Stimulated activated CD4-positive, alpha-beta T cell treated with anti-CD3 and anti-CD28 coated beads, Interleukin-1b, Interleukin-23, amount 100 ng/mL, for 4 hours (primary cell): Measurements from ENCODE around the gene AK1.

Experiments
- DNase-seq, 2 donors: peaks; one replicate each; pipeline ENCODE4 v3.0.0-alpha.2; 2020; ENCODE audit warnings: low read depth in 2 of 2

AK1 gene, protein sequence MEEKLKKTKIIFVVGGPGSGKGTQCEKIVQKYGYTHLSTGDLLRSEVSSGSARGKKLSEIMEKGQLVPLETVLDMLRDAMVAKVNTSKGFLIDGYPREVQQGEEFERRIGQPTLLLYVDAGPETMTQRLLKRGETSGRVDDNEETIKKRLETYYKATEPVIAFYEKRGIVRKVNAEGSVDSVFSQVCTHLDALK

DNA sequence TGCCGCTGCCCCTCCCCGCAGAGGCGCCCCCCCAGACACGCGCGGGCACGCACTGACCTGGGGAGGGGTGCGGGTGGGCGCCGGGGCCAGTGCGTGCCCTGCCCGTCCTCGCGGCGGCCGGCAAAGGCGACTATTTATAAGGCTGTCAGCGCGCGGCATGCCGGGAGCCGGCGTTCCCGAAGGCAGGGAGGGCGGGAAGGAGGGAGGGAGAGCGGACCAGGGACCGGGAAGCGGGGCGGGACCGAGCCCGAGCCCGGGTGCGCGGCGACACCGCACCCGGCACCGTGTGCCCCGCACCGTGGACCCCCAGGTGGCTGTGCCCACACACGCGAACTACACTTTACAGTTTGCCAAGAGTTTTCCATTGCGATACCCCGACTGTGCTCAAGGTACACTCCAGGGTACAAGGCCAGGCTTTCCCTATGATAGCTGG, at the start of gene AK1:
TSS of gene AK1 (minus strand) at position 110 of the 433 bp plus-strand sequence. CDS start 3,058 bp downstream, outside the sequence.
- no peak for DNase-seq

DNA sequence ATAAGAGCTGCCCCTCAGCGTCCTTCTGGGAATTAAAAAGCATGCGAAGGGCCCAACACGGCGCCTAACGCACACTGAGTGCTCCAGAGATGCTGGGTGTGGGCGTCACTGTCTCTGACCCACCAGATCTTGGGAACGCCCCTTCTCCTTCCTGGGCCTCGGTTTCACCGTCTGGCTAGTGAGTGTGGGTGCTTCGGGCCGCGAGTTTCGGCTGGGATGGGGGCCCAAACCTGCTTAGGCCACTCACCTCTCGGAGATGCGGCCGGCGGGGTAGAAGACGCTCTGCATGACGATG, 49.4 kb upstream of the AK1 start:
- DNase-seq, result no peak

DNA sequence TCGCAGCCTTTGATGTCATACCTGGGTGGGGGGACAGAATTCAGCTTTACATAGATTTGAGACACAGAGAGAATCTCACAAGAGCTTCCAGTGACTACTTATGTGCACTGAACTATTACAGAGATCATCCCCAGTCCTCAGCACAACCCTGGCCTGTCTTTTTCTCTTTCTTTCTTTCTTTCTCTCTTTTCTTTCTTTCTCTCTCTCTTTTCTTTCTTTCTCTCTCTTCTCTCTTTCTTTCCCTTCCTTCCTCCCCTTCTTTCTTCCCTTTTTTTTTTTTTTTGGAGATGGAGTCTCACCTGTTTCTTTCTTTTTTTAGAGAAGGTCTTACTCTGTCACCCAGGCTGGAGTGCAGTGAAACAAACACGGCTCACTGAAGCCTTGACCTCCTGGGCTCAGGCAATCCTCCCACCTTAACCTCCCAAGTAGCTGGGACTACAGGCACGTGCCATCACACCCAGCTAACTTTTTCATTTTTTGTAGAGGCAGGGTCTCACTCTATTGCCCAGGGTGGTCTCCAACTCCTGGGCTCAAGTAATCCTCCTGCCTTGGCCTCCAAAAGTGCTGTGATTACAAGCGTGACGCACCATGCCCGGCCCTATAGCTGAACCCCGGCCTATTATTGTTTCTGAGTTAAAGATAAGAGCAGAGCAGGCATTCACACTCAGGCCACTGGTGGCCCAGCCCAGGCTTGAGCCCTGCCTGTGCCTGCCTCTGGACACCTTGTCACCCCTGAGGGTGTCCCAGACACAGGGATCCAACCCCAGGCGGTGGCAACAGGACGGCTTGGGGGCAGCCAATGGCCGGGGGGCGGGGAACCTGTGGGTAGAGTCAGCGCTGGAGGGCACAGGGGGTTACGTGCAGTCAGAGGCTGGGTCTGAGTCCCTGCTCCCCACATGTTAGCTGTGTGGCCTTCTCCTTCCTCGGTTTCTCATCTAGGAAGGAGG, 48.8 kb upstream of the AK1 start:
- DNase-seq, result no peak

DNA sequence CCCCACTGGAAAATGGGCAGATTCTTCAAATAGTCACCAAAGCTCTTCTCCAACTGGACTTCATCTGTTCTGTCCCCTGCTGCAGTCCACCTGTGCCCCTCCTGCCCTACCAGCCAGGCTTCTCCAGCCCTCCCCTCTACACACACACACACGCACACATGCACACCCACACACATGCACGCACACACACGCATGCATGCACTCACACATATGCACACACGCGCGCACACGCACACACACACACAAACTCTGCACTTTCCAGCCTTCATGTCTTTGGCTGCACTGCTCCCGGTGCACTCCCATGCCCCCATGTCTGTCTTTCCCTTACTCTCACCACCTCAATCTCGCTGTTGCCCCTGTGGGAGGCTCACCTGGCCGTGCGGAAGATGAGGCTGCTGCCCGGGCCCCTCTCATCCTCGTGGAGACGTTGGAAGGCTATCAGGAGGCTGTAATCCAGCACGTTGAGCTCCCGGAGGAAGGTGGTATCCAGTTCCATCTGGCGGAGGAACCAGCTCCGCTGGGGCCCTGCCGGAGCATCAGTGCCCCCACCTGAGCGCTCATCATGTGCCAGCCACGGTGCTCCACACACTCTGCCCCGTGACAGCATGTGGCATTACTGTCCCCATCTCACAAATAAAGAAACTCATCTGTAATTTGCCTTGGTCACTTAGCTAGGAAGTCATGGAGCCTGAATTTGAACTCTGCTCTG, 47.4 kb upstream of the AK1 start:
- no peak for DNase-seq

DNA sequence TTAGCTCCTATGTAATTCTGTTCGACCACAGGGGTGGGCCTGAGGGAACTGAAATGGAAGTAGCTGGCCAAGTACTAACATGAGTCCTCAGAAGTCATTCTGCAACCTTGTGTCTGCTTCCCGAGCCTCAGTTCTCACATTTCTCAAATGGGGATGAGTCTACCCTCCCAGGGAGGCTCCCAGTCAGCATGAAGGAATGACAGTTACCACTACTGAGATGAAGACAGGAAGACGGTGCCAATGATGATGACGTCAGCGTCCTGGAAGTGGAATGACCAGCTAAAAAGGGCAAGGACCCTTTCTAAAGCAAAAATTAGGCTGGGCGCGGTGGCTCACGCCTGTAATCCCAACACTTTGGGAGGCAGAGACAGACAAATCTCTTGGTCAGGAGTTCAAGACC, 46.3 kb upstream of the AK1 start:
- DNase-seq, result no peak

DNA sequence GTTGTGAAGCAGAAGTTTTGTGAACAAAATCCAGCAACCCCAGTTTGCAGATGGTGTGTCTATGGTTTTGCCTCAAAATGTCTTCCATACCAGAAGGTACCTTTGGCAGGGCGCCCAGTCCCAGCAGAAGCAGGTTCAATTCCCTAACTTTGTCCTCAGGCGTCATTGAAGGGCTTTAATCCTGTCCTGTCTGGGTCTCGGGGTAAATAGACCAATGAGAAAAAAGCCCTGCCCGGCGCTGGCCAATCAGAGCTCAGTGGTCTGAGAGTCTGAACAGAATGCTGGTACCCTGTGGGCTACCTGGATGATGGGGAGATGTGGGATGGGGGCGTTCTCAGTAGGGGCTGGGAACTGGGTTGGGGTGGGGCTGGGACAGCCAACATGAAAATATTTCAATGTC, 45.6 kb upstream of the AK1 start:
- no peak for DNase-seq

DNA sequence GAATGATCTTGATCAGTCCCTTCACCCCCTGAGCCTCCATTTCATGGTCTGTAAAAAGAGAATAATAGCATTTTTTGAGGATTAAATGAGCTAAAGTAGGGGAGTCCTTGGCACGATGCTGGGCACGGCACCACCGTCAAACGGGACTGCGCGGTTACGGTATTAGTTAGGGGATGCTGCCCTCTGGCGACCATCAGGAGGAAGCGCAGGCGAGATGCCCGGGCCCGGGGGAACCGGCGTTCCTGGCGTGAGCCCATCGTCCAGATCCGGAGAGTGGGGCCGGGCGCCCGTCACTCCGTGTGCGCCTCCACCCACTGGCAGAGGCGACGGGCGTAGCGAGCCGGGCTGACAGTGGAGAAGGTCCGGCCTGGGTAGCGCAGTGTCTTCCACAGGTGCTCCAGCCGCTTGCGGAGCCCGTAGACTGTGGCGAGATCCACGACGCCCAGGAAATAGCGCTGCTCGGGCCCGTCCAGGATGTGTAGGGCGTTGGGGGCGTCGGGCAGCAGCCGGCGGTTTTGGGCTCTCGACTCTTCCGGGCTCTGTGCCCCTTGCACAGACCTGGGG, 44.2 kb upstream of the AK1 start:
- DNase-seq, result peak; percentile 71 to 78

DNA sequence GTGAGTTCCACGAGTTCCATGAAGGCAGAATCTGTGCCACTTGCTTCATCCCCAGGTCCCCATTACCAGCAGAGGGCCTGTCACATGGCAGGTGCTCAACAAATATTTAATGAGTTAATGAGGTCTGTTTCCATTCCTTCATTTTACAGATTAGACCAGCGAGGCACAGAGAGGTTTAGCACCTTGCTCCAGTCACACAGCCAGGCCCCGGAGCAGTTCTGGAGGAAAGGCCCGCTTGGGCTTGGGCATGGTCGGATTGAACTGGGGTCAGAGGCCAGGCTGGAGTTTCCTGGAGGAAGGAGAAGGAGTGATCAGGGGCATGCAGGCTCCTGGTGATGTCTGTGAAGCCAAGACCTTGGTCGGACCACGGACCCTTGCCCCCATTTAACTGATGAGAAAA, 43.3 kb upstream of the AK1 start:
- DNase-seq, result no peak

DNA sequence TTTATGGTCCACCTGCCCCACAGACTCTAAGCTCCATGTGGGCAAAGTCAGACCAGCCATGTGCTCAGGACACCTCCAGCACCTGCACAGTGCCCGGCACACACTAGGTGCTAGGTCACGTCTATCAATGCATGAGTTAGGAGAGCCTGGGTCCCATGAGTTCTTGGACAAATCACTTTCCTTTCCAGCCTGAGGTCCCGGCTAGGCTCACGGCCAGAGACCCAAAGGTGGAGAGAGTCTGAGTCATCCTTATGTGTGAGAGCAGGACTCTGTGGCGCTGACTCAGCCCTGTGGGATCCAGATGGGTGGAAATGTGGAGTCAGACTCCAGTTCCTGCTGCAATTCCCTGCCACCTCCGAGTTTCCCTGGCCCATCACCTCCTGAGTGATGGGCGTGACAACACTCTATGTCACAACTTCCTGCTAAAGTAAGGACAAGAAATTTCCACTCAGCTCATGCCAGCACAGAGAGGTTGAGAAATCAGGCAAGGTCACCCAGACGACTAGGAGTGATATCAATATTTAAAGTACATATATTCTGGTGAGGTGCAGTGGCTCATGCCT, 41.9 kb upstream of the AK1 start:
- DNase-seq, result no peak

DNA sequence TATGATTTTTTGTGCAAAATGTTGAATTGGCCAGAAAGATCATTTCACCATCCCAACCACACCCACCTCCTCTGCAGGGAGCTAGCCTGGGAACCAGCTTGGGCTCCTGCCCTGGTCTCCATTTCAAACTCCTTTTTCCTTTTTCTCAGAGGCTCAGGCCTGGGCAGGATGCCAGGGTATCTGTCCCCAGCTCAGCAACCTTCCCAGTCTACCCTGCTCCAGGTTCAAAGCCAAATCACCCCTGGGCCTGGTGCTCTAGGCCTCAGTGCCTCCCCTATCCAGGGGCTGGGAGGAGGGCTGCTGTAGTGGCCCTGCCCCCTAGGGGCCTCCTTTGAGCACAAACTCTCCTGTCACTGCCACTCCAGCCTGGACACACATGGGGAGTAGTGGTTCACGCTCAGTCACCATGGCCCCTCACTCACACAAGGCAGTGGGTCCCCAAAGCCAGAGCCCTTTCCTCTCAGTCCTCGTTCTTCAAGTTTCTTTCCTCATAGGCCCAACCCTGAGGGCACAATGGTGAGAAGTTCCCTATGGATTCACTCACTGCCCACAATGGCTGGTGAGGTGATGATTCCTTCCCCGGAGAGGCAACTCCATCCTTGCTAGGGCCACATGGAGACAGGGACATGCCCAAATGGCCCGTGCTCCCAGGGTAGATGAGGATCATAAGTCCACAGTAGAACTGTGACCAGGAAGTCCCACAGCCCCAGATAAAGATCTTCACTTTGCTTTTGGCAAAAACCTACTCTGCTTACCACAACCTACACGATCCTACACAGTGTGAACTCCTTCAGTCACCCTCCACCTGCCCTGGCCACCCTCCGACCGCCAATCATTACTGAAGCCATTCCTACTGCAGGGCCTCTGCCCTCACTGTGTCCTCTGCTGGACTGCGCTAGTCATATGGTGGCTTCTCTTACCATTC, 41.0 kb upstream of the AK1 start:
- no peak for DNase-seq

DNA sequence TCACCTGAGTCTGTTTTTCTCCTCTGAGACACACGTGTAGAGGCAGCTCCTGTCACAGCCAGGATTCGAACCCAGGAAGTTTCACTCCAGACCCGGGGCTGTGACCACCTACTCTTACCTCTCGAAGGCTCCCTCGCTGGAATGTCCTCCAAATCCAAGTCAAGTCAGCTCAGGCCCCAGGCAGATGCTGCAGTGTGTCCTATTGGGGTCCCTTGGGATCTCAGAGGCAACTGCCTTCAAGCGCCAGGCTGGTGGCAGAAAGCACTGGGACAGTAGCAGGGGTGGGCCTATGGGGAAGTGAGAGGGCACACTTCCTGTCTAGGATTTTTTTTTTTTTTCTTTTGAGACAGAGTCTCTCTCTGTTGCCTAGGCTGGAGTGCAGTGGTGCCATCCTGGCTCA, 40.1 kb upstream of the AK1 start:
- no peak for DNase-seq

DNA sequence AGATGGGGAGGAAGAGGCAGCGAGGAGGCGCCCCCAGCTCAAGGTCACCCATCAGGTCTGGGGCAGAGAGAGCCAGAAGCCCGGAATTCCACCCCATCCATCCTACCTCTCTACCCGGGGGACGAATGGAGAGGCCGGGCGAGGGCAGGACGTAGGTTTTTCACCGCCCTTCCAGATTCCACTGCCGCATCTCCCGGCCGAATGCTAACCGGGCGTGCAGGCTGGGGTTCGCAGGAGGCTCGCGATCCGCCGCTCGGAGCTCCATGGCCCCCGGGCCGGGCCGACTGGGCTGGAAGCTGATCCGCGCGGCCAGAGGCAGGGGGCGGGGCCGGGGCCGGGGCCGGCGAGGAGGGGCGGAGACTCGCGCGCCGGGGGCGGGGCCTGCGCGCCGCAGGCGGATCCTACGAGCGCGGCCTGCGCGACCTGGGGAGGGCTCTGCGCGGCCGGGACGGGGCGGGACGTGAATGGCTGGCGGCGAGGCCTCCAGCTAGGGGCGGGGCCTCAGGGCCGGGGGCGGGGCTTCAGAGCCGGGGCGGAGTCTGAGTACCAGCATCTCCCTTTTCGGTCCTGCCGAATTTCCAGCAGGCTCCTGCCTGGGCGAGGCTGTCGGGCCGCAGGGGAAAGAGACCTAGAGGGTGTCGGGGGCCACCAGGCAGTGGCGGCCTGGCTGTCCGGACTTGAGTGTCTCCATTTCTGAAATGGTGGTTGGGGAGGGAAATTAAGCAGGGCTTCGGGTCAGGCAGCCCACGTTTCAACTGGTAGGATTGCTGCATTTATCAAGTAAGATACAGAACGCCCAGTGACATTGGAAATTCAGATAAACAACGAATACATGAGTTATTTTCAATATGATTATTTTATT, 39.5 kb upstream of the AK1 start, which contains the start of gene ST6GALNAC4:
TSS of gene ST6GALNAC4 (minus strand) at position 322 of the 862 bp plus-strand sequence. CDS start 622 bp downstream, outside the sequence.
- DNase-seq, result peak; percentile 98

DNA sequence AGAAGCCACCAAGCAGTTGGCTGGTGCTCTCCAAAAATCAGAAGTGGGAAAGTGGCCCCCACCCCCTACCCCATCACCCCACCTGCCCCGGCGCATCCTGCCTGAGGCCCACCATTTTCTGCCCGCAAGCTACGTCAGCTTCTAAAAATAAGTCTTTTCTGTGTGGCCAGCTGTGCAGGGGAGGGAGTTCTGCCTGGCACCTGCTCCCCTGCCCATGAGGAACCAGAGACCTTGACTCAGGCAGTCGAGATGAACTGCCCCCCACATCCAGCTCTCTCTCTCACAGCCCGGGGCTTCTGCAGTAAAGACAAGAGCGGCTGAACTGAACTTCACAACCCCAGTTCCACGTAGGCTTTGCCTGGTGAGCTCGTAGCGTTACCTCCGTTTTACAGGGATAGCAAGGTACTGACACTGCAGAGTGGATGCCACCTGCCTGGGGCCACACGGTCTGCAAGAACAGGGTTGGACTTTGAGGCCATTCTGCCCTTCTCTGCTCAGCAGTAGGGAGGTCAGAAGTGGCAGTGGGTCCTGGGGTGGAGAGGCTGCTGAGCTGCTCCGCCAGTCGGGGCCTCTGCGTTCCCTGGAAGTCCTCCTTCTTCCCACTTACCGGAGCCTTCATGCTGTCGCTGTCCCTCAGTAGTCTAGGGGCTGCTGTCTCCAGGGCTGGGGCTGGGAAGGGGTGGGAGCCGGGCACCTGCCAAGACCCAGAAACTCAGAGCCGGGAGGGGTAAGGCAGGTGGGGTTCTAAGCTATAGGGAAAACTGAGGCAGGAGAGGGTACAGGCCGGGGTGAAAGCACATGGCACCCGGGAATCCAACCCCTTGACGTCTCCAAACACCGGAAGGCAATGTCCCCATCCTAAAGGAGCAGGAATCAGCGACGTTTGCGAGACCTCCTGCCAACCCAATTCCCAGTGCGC, 38.6 kb upstream of the AK1 start:
- DNase-seq, result no peak

DNA sequence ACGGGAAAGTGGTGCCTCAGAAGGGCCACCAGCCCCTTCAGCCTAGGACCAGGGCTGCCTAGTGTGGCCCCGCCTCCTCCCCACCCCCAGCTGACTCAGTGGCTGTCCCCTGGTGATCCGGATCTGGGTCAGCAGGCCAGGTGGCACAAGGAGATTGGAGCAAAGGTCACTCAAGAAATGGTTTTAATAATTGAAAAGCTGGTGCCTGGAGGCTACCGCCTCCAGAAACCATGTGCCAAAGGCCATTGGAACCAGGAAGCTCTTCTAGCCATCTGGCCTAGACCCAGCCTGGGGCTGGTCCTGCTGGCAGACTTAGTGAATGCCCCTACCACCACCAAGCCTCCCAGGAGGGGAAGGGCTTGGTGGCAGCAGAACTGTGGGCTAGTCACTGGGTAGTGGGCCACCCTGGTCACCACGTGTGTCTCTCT, 37.9 kb upstream of the AK1 start:
- no peak for DNase-seq

DNA sequence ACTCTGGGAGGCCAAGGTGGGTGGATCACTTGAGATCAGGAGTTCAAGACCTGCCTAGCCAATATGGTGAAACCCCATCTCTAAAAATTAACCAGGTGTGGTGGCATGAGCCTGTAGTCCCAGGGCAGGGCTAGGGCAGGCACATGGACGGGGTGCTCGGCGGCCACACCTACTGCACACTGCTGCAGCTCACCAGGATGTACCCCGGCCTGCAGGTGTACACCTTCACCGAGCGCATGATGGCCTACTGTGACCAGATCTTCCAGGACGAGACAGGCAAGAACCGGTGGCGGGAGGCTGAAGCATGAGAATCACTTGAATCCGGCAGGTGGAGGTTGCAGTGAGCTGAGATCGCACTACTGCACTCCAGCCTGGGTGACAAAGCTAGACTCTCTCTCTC, 36.2 kb upstream of the AK1 start:
- no peak for DNase-seq

DNA sequence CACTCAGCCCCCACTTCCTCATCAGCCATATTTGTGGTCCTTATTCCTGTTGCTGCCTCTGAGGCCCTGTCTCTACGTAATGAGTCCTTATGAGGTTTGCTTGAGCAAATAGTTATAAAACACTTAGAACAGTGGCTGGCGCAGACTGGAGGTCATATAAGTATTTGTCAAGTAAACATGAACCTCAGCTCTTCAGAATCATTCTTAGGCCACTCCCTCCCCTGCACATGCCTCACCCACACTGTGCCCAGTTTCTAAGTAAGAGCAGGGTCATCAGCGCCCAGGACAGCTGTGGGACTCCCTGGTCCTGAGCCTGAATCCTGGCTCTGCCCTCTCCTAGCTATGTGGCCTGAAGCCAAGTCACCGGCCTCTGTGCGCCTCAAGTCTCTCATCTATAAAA, 35.4 kb upstream of the AK1 start:
- DNase-seq, result no peak

DNA sequence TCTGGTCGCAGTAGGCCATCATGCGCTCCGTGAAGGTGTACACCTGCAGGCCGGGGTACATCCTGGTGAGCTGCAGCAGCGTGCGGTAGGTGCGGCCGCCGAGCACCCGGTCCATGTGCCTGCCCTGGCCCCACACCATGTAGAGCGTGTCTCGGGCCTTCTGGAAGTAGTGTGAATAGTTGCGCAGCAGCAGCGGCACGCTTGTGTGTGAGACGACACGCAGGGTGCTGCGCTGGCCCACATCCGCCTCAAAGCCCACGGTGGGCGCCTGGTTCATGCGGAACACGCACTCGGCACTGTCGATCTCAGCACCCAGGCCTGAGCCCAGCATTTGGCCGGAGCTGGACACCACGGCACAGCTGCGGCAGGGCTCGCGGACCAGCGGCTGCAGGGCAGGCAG, 34.8 kb upstream of the AK1 start:
- no peak for DNase-seq

DNA sequence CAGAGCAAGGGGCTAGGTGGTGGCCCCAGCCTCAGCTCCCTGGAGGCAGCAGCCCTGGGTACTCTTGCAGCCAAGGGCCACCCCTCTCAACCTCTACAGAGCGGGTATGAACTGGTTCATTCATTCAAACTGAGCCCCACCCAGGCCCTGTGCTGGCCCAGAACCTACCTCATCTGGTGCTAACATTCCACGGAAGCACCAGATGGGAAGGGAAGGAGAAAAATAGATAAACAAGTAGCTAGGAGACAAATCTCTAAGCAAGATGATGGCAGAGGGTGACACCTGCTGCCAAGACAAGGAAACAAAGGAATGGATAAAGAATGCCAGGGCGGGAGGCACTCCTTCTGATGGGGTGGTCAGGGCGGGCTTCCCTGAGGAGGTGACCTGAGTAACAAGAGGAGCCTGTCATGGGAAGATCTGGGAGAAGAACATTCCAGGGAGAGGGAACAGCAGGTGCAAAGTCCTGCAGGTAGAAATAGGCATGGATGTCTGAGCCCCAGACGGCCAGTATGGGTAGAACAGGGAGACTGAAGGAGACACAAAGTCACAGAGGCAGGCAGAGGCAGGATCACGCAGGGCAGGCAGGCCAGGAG, 33.2 kb upstream of the AK1 start:
- DNase-seq, result no peak
